Parathyroid adenoma (tissue), 2 donors: Measurements from ENCODE around the gene FXYD5.

Experiments used
- H2AFZ ChIP-seq: fragments of 300-600 bp; sonication (generic); one replicate; pipeline ENCODE4 v1.7.0; 2017; ENCODE audit warnings: antibody characterized with exemption, mild to moderate bottlenecking
- H3K27ac ChIP-seq: fragments of 300-600 bp; sonication (generic); one replicate; pipeline ENCODE4 v1.7.0; 2017
- H3K27me3 ChIP-seq: fragments of 300-600 bp; sonication (generic); one replicate; pipeline ENCODE4 v1.7.0; 2017; ENCODE audit warnings: low read length; ENCODE audit not compliant: control insufficient read depth, insufficient read depth
- H3K36me3 ChIP-seq: fragments of 300-600 bp; sonication (generic); one replicate; pipeline ENCODE4 v1.7.0; 2017; ENCODE audit warnings: low read length; ENCODE audit not compliant: control insufficient read depth, insufficient read depth
- H3K4me1 ChIP-seq: fragments of 300-600 bp; sonication (generic); one replicate; pipeline ENCODE4 v1.7.0; 2017; ENCODE audit warnings: control low read depth
- H3K4me2 ChIP-seq: fragments of 300-600 bp; sonication (generic); one replicate; pipeline ENCODE4 v1.7.0; 2017; ENCODE audit warnings: low read length
- H3K4me3 ChIP-seq: fragments of 300-600 bp; sonication (generic); one replicate; pipeline ENCODE4 v1.7.0; 2017; ENCODE audit warnings: low read depth, low read length
- H3K79me2 ChIP-seq: fragments of 300-600 bp; sonication (generic); one replicate; pipeline ENCODE4 v1.7.0; 2017; ENCODE audit warnings: control low read depth
- H3K9ac ChIP-seq: fragments of 300-600 bp; sonication (generic); one replicate; pipeline ENCODE4 v1.7.0; 2017; ENCODE audit warnings: mild to moderate bottlenecking
- H3K9me3 ChIP-seq: fragments of 300-600 bp; sonication (generic); one replicate; pipeline ENCODE4 v1.7.0; 2017; ENCODE audit warnings: low read length; ENCODE audit not compliant: control insufficient read depth
- CTCF ChIP-seq: fragments of 300-600 bp; sonication (generic); IDR thresholded peaks from one replicate; pipeline ENCODE4 v1.7.0; 2017; ENCODE audit warnings: antibody characterized with exemption, mild to moderate bottlenecking
- donor health status: primary hyperparathyroidism.

Gene FXYD5

DNA sequence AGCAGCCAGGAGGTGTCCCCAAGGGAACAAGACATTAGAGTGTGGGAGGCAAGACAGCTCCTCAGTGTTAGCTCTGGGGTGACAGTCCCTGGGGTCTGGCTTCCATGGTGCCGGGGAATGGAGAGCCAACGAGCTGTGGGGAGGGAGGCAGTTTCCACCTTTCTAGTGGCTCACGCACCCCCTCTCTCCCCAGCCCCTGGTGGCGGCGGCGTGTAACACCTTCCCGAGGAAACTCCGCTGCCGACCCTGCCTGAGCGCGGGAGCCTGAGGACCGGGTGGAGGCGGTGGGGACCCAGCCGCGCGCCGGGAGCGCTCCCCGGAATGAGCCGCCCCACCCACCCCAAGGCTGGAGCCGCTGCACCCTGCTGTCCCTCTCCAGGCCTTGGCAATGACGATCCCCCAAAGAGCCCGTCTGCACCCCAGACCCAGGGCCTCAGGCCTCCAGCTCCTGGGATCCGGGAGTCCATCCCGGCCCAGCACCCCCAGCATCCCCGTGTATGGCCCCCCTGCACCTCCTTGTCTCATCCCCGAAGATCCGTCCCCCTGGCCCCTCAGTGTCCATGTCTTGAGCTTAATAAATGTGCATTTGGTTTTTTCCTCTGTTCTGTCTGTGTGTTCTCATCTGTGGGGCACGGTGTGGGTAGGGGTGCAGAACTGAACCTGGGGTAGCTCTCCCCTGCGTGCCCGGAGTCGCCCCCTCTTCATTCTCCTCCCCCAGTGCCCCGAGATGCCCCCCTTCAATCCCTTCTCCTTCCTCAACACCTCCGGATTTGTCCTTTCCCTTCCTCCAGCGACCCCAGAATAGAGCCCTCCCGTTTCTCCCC lies 622 bp upstream of the FXYD5 start:
- H3K4me1 ChIP-seq, result peaks cover 4% of the 10 kb centered on the region
- peak; percentile 21 for TF ChIP-seq CTCF
- H3K79me2 ChIP-seq, result no peaks in the 10 kb centered on the region
- no peak overlapping the region for H3K27ac ChIP-seq
- peak overlapping the region; percentile 72 for H2AFZ ChIP-seq
- H3K9me3 ChIP-seq, result no peaks in the 10 kb centered on the region
- peak overlapping the region; percentile 62 for H3K4me3 ChIP-seq
- peak overlapping the region; percentile 70 for H3K4me2 ChIP-seq
- no peaks in the 10 kb centered on the region for H3K36me3 ChIP-seq
- H3K9ac ChIP-seq, result no peak overlapping the region
- peaks cover 3% of the 10 kb centered on the region for H3K27me3 ChIP-seq

DNA sequence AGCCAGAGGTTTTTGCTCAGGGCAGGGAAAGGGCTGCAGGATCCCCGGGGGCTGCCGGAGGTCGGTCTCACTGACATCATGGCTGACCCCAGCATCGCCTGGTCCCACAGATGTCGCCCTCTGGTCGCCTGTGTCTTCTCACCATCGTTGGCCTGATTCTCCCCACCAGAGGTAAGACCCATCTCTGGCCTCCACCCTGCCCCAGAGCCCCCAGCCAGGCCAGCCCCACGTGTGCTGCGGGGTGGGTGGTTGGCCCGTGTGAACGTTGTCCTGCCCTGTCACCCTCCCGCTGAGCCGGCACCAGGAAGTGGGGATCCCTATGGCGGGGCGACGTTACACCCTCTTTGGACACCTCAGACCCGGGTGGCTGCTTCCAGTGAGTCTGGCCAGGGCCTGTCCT lies 906 bp downstream of the FXYD5 start:
- H3K4me3 ChIP-seq, result peak overlapping the region; percentile 62
- no peak overlapping the region for H3K9ac ChIP-seq
- TF ChIP-seq CTCF, result no peak
- peak overlapping the region; percentile 70 for H3K4me2 ChIP-seq
- H3K27me3 ChIP-seq, result peaks cover 3% of the 10 kb centered on the region
- no peaks in the 10 kb centered on the region for H3K79me2 ChIP-seq
- no peaks in the 10 kb centered on the region for H3K36me3 ChIP-seq
- no peaks in the 10 kb centered on the region for H3K9me3 ChIP-seq
- no peak overlapping the region for H3K27ac ChIP-seq
- no peak overlapping the region for H2AFZ ChIP-seq
- H3K4me1 ChIP-seq, result peaks cover 4% of the 10 kb centered on the region

GRCh38 chr19:35155981-35156672 lies 1.6 kb downstream of the FXYD5 start:
- H3K36me3 ChIP-seq, result no peaks in the 10 kb centered on the region
- no peaks in the 10 kb centered on the region for H3K9me3 ChIP-seq
- peaks cover 3% of the 10 kb centered on the region for H3K27me3 ChIP-seq
- no peak overlapping the region for H3K27ac ChIP-seq
- H3K9ac ChIP-seq, result no peak overlapping the region
- H3K4me3 ChIP-seq, result no peak overlapping the region
- H3K79me2 ChIP-seq, result no peaks in the 10 kb centered on the region
- no peak for TF ChIP-seq CTCF
- peaks cover 4% of the 10 kb centered on the region for H3K4me1 ChIP-seq
- no peak overlapping the region for H3K4me2 ChIP-seq
- no peak overlapping the region for H2AFZ ChIP-seq

GRCh38 chr19:35156673-35157014 lies 2.1 kb downstream of the FXYD5 start:
- Histone ChIP-seq H3K36me3 (no peaks in the 10 kb centered on the region), H3K9me3 (no peaks in the 10 kb centered on the region), H3K27me3 (peaks cover 3% of the 10 kb centered on the region), H3K4me3 (no peak overlapping the region), H3K27ac (no peak overlapping the region), H2AFZ (no peak overlapping the region), H3K4me1 (peaks cover 4% of the 10 kb centered on the region), H3K79me2 (no peaks in the 10 kb centered on the region), H3K4me2 (no peak overlapping the region), H3K9ac (no peak overlapping the region)
- TF ChIP-seq CTCF, result no peak
